ENCODE data around the gene GTF2H4. TPM values are rescaled to one million over a fixed set of nuclear protein-coding genes. Genes with fewer than 3 reads are reported as not detected.

GTF2H4 gene
- total and polyA plus RNA-seq, 10 of the 15 experiments (the other 5 are each of a cell fraction or from before 2014, with no cell fraction given) = 1.1 to 43.8 (median 18.9) TPM

- ChIA-PET SMC1A (ENCODE audit: uncharacterized antibody, unreplicated experiment) (interaction anchor here (0.6 to 4.9 kb wide), 16 partner anchors 15 to 205 kb away, joined by 3 to 40 read pairs (median 4); partner anchors contain the start of genes GTF2H4 and VARS2), RAD21 (ENCODE audit: unreplicated experiment) (interaction anchor here (0.8 to 10.7 kb wide), 18 partner anchors 19 to 315 kb away, joined by 3 to 144 read pairs (median 5); partner anchors contain the start of genes GTF2H4, IER3, MDC1 and VARS2), POLR2A (interaction anchor here (0.6 to 5.8 kb wide), 11 partner anchors 25 to 390 kb away, joined by 3 to 50 read pairs (median 3); partner anchors contain the start of genes DHX16, GTF2H4, TCF19 and VARS2), CTCF (interaction anchor here (0.6 to 6.7 kb wide), 13 partner anchors 21 to 210 kb away, joined by 3 to 71 read pairs (median 8); partner anchors contain the start of genes DHX16 and VARS2)
- DNase-seq (ENCODE audit: low read depth, low spot score) = no peak
- ATAC-seq = no peak
- no peak overlapping the region for H3K4me3 ChIP-seq
- H3K4me1 ChIP-seq (ENCODE audit: control insufficient read depth, insufficient read depth, low read length) = peaks cover 41% of the 10 kb centered on the region
- no peak overlapping the region for H3K4me2 ChIP-seq (ENCODE audit: control insufficient read depth, insufficient read depth)
- H3K27me3 ChIP-seq (replicated peaks in 1 of 2; ENCODE audit: control insufficient read depth in 2 of 2, insufficient read depth in 2 of 2, low read length in 1 of 2) = no peaks in the 10 kb centered on the region
- H4K20me1 ChIP-seq (ENCODE audit: control insufficient read depth, insufficient read depth) = no peaks in the 10 kb centered on the region
- intact Hi-C loops (cut with micrococcal nuclease; ENCODE audit: unreplicated experiment) (loop anchor here (2.0 kb wide), 2 partner anchors 19 to 27 kb away; partner anchors contain the start of gene GTF2H4), in situ Hi-C loops (cut with MboI) (no loop called here)
- H3K79me2 ChIP-seq (ENCODE audit: control insufficient read depth, insufficient read depth, low read length) = peaks cover 10% of the 10 kb centered on the region
- H2AFZ ChIP-seq (ENCODE audit: control insufficient read depth, low read depth, low read length) = no peak overlapping the region; the same call in 1 of the 2 replicates
- H3K27ac ChIP-seq (ENCODE audit: control insufficient read depth, insufficient read depth) = peak overlapping the region; percentile 45; the same call in 1 of the 2 replicates
- H3K36me3 ChIP-seq (ENCODE audit: control insufficient read depth in 2 of 2, insufficient read depth in 2 of 2, low read length in 1 of 2) = no peaks in the 10 kb centered on the region
- FAIRE-seq = no peak
- no peak overlapping the region for H3K9ac ChIP-seq (ENCODE audit: control insufficient read depth, insufficient read depth, low read length)
- BruUV-seq (replicated peaks) = no TSS peak
- H3K9me3 ChIP-seq (replicated peaks; ENCODE audit: control insufficient read depth, insufficient read depth, low read length) = no peaks in the 10 kb centered on the region
- 49% methylated on average over 7 of the region's 8 CpGs for WGBS (ENCODE audit: insufficient coverage, insufficient replicate concordance, low lambda C conversion rate, missing lambda C conversion rate)
- TF ChIP-seq MTA3 (IDR thresholded peaks at IDR 0.05; ENCODE audit: borderline replicate concordance, low read length) (no peak), SMARCA5 (IDR thresholded peaks at IDR 0.05) (no peak)
Measured at GRCh38 chr6:30882204-30882758, 25.7 kb upstream of the GTF2H4 start.

- FAIRE-seq (peak; percentile 84), ATAC-seq (peak; percentile 60), DNase-seq (ENCODE audit: low read depth, low spot score) (peak; percentile 59)
- Histone ChIP-seq H3K9ac (ENCODE audit: control insufficient read depth, insufficient read depth, low read length) (peak overlapping the region; percentile 64), H3K27me3 (replicated peaks in 1 of 2; ENCODE audit: control insufficient read depth in 2 of 2, insufficient read depth in 2 of 2, low read length in 1 of 2) (no peaks in the 10 kb centered on the region), H3K79me2 (ENCODE audit: control insufficient read depth, insufficient read depth, low read length) (peaks cover 10% of the 10 kb centered on the region), H3K4me3 (peak overlapping the region; percentile 75), H3K4me2 (ENCODE audit: control insufficient read depth, insufficient read depth) (peak overlapping the region; percentile 99), H3K4me1 (ENCODE audit: control insufficient read depth, insufficient read depth, low read length) (peaks cover 38% of the 10 kb centered on the region), H4K20me1 (ENCODE audit: control insufficient read depth, insufficient read depth) (no peaks in the 10 kb centered on the region), H2AFZ (ENCODE audit: control insufficient read depth, low read depth, low read length) (peak overlapping the region; percentile 69), H3K27ac (ENCODE audit: control insufficient read depth, insufficient read depth) (peak overlapping the region; percentile 81), H3K9me3 (replicated peaks; ENCODE audit: control insufficient read depth, insufficient read depth, low read length) (no peaks in the 10 kb centered on the region), H3K36me3 (ENCODE audit: control insufficient read depth in 2 of 2, insufficient read depth in 2 of 2, low read length in 1 of 2) (no peaks in the 10 kb centered on the region)
- ChIA-PET RAD21 (ENCODE audit: unreplicated experiment) (interaction anchor here (0.5 to 10.7 kb wide), 28 partner anchors 12 to 314 kb away, joined by 3 to 144 read pairs (median 4); partner anchors contain the start of genes GTF2H4, IER3, MDC1 and VARS2), POLR2A (interaction anchor here (0.6 to 5.8 kb wide), 18 partner anchors 18 to 670 kb away, joined by 3 to 50 read pairs (median 4); partner anchors contain the start of genes DHX16, GTF2H4, MDC1 and TCF19), CTCF (interaction anchor here (0.6 to 6.7 kb wide), 15 partner anchors 21 to 482 kb away, joined by 3 to 71 read pairs (median 7); partner anchors contain the start of genes DHX16 and VARS2), SMC1A (ENCODE audit: uncharacterized antibody, unreplicated experiment) (interaction anchor here (0.5 to 4.9 kb wide), 19 partner anchors 16 to 396 kb away, joined by 3 to 40 read pairs (median 4); partner anchors contain the start of genes GTF2H4, MDC1 and VARS2)
- no TSS peak for BruUV-seq (replicated peaks)
- 11% methylated on average over 15 of the region's 15 CpGs for WGBS (ENCODE audit: insufficient coverage, insufficient replicate concordance, low lambda C conversion rate, missing lambda C conversion rate)
- intact Hi-C loops (cut with micrococcal nuclease; ENCODE audit: unreplicated experiment) (loop anchor here (2.0 kb wide), 2 partner anchors 18 to 26 kb away; partner anchors contain the start of gene GTF2H4), in situ Hi-C loops (cut with MboI) (no loop called here)
- TF ChIP-seq MAX (IDR thresholded peaks at IDR 0.05; ENCODE audit: low read depth, low read length) = peak; percentile 36; the same call in 1 of the 2 replicates
- TF ChIP-seq SKIL (IDR thresholded peaks at IDR 0.05; ENCODE audit: low read depth, poor library complexity, severe bottlenecking) = no peak
- TF ChIP-seq IKZF1 (conservative IDR thresholded peaks at IDR 0.05) = 0 out of 2 replicates have a peak, but pooled peaks have one; percentile 38
- TF ChIP-seq POLR2A (IDR thresholded peaks at IDR 0.05; ENCODE audit: low read depth, low read length) = peak; percentile 27; the same call in 1 of the 2 replicates
- TF ChIP-seq BCL3 (IDR thresholded peaks at IDR 0.05; ENCODE audit: borderline replicate concordance, insufficient read depth, low read depth, low read length, poor library complexity, severe bottlenecking) = no peak
- TF ChIP-seq RB1 (IDR thresholded peaks at IDR 0.05; ENCODE audit: borderline replicate concordance) = peak; percentile 21; the same call in 1 of the 2 replicates
Measured at GRCh38 chr6:30882759-30883684, 25.0 kb upstream of the GTF2H4 start.
